Activated CD4-positive, alpha-beta T cell treated with anti-CD3 and anti-CD28 coated beads, Interleukin-2, amount 10 ng/mL, durations not matched to agents 7 days and 5 days (primary cell): ENCODE results near the gene MAMDC4. TPM values are rescaled to one million over a fixed set of nuclear protein-coding genes. Genes with fewer than 3 reads are reported as not detected.
"Not testable (repeated sequence)": the region's sequence is repeated elsewhere in the genome, so short reads cannot be mapped to it uniquely, and the experiment has no call there.

Experiments used
- CTCF ChIA-PET: fragments of 350-600 bp; sonication (Branson Sonifier 250); formaldehyde crosslinking; loops from one replicate; lab custom pipeline; 2021; ENCODE audit warnings: antibody characterized with exemption; lab: Charles Lee
- POLR2A ChIA-PET: fragments of 350-600 bp; sonication (Branson Sonifier 250); formaldehyde crosslinking; loops from one replicate; lab custom pipeline; 2021; ENCODE audit warnings: antibody characterized with exemption; lab: Charles Lee
- DNase-seq: peaks from one replicate; pipeline ENCODE4 v3.0.0-alpha.2; 2020
- H3K27ac Mint-ChIP-seq: one replicate; pipeline ENCODE4 v1.8.0; 2021; ENCODE audit warnings: mild to moderate bottlenecking, moderate library complexity, mixed read lengths
- H3K27me3 Mint-ChIP-seq: one replicate; pipeline ENCODE4 v1.8.0; 2021; ENCODE audit warnings: mixed read lengths
- H3K36me3 Mint-ChIP-seq: one replicate; pipeline ENCODE4 v1.8.0; 2021; ENCODE audit warnings: low read depth, mixed read lengths
- H3K4me1 Mint-ChIP-seq: one replicate; pipeline ENCODE4 v1.8.0; 2021; ENCODE audit warnings: mixed read lengths
- H3K4me3 Mint-ChIP-seq: one replicate; pipeline ENCODE4 v1.8.0; 2021; ENCODE audit warnings: mild to moderate bottlenecking, moderate library complexity, mixed read lengths
- H3K9me3 Mint-ChIP-seq: one replicate; pipeline ENCODE4 v1.8.0; 2021; ENCODE audit warnings: mixed read lengths
- total RNA-seq, 2 experiments: library from RNA; stranded (reverse); gene quantifications; one replicate each; pipeline ENCODE4 v1.2.3, GENCODE V29; 2021

MAMDC4 gene
- total RNA-seq, 2 experiments from 2014 or later, result 12.4 to 14.4 TPM

GRCh38 chr9:136827794-136828473 lies 24.2 kb upstream of the MAMDC4 start:
- CTCF ChIA-PET, result interaction anchor here (1.6 to 3.1 kb wide), 2 partner anchors 14 to 54 kb away, joined by 4 to 19 read pairs; partner anchors contain the start of gene AJM1
- no peak for DNase-seq
- no peak overlapping the region for H3K4me3 Mint-ChIP-seq
- no peak overlapping the region for H3K27ac Mint-ChIP-seq
- POLR2A ChIA-PET, result no interaction called here
- H3K27me3 Mint-ChIP-seq, result no peaks in the 10 kb centered on the region
- no peaks in the 10 kb centered on the region for H3K9me3 Mint-ChIP-seq
- no peaks in the 10 kb centered on the region for H3K4me1 Mint-ChIP-seq
- peaks cover 12% of the 10 kb centered on the region for H3K36me3 Mint-ChIP-seq

GRCh38 chr9:136828474-136829140 lies 23.5 kb upstream of the MAMDC4 start:
- POLR2A ChIA-PET, result no interaction called here
- H3K27ac Mint-ChIP-seq, result no peak overlapping the region

DNA sequence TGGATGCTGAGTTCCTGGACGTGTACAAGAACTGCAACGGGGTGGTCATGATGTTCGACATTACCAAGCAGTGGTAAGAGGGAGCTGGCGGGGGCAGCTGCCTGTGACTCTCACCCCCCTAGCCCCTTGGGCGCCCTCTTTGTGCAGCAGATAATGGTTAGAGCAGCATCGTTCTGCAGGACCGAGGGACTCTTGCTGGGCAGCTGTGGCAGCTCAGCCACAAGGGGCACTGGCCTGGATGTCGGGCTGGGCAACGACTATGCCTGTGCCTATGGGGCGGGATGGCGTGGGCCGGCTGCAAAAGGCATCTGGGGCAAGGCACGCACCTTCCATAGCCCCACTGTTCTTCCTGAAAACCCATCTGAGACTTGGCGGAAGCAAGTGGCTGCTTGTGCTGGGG lies 22.7 kb upstream of the MAMDC4 start:
- no peak overlapping the region for H3K4me3 Mint-ChIP-seq
- CTCF ChIA-PET, result interaction anchor here (0.6 to 3.1 kb wide), 3 partner anchors 13 to 263 kb away, joined by 3 to 19 read pairs (median 5); partner anchors contain the start of gene AJM1
- no peak for DNase-seq
- H3K36me3 Mint-ChIP-seq, result peaks cover 12% of the 10 kb centered on the region
- no peak overlapping the region for H3K27ac Mint-ChIP-seq
- no peaks in the 10 kb centered on the region for H3K27me3 Mint-ChIP-seq
- no peaks in the 10 kb centered on the region for H3K4me1 Mint-ChIP-seq
- POLR2A ChIA-PET, result no interaction called here
- no peaks in the 10 kb centered on the region for H3K9me3 Mint-ChIP-seq

More at GRCh38 chr9:136828474-136829140, 23.5 kb upstream of the MAMDC4 start:
- no peak overlapping the region for H3K4me3 Mint-ChIP-seq
- no peaks in the 10 kb centered on the region for H3K4me1 Mint-ChIP-seq
- DNase-seq, result no peak
- CTCF ChIA-PET, result interaction anchor here (0.6 to 3.1 kb wide), 4 partner anchors 14 to 264 kb away, joined by 3 to 19 read pairs (median 4); partner anchors contain the start of gene AJM1
- peaks cover 12% of the 10 kb centered on the region for H3K36me3 Mint-ChIP-seq
- no peaks in the 10 kb centered on the region for H3K9me3 Mint-ChIP-seq
- no peaks in the 10 kb centered on the region for H3K27me3 Mint-ChIP-seq

DNA sequence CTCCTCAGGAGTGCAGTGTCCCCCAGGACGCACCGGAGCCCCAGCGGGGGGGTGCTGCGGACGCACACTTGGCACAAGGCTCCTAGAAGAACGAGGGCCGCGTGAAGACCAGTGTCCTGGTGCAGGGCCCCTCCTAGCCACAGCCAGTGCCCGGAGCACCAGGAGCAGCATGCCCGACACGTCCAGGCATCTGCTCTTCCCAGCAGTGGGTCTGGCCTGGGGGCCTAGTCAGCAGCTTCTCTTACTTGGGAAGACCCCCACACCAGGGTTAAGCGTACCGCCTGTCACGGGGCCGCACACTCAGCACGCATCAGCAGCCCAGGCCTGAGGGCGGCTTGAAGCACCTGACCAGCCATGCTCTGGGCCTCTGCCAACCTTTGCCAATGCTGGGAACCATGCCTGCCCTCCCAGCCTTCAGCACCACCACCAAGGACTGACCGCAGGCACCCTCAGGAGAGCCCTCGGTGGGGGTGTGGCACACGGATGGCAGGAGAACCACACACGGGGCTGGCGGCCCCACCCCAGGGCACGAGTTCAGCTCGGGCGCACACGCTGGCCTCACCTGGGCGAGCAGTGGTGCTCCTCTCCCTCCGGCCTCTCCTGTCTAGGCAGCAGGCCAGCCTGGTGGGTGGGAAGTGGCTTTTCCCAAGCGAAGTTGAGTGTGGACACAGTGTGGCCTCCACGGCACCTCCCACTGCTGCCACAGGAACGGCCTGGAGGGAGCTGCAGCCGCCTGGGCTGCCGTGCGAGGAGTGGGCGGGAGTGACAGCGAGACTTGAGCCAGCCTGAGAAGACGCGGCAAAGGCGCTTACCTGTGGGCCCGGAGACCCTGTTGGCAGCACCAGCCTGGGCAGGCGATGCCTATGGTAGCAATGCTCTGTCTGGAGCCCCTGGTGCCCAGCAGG lies 21.9 kb upstream of the MAMDC4 start:
- no peak overlapping the region for H3K27ac Mint-ChIP-seq
- POLR2A ChIA-PET, result no interaction called here
- CTCF ChIA-PET, result interaction anchor here (3.1 kb wide), 1 partner anchor 12 kb away, joined by 19 read pairs; the partner anchor contains the start of gene AJM1

DNA sequence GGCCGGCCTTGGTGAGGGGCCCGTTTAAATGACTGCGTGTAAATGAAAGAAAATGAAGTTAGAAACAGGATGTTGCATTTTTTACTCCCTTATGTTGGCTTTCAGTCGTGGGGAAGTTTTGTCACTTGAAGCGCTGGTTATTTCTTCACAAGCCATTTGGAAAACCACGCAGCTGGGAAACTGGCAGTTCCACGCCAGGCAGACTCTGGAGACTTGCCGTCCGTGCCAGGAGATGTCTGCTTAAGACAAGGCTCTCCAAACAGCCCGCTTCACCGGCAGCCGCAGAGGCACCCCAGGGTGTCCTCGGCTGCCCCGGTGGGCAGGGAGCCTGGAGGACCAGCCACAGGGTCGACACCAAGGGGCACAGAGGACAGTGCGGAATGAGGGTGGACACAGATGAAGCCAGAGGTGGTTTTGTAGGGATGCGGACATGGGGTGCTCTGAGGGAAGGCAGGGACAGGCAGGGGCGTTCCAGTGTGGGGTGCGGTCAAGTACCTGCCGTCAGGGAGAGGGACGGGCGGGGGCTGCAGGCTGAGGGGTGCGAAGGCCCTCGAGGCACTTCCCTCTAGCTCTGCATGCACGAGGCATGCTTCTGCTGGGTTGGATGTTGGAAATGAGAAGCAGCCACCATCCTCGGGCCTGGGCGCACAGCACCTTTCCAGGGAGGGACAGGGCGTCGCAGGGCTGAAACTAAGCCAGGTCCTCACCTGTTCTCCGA lies 21.0 kb upstream of the MAMDC4 start:
- DNase-seq, result no peak
- ChIA-PET POLR2A (no interaction called here), CTCF (interaction anchor here (1.7 kb wide), 1 partner anchor 11 kb away, joined by 6 read pairs; the partner anchor contains the start of gene AJM1)
- H3K27me3 Mint-ChIP-seq, result no peaks in the 10 kb centered on the region
- no peaks in the 10 kb centered on the region for H3K9me3 Mint-ChIP-seq
- H3K36me3 Mint-ChIP-seq, result peaks cover 8% of the 10 kb centered on the region
- no peak overlapping the region for H3K27ac Mint-ChIP-seq
- H3K4me1 Mint-ChIP-seq, result no peaks in the 10 kb centered on the region
- no peak overlapping the region for H3K4me3 Mint-ChIP-seq

More for the DNA sequence above, 21.9 kb upstream of the MAMDC4 start:
- no peak overlapping the region for H3K4me3 Mint-ChIP-seq
- H3K4me1 Mint-ChIP-seq, result no peaks in the 10 kb centered on the region
- no peaks in the 10 kb centered on the region for H3K9me3 Mint-ChIP-seq
- peaks cover 12% of the 10 kb centered on the region for H3K36me3 Mint-ChIP-seq
- no peak for DNase-seq
- H3K27me3 Mint-ChIP-seq, result no peaks in the 10 kb centered on the region

DNA sequence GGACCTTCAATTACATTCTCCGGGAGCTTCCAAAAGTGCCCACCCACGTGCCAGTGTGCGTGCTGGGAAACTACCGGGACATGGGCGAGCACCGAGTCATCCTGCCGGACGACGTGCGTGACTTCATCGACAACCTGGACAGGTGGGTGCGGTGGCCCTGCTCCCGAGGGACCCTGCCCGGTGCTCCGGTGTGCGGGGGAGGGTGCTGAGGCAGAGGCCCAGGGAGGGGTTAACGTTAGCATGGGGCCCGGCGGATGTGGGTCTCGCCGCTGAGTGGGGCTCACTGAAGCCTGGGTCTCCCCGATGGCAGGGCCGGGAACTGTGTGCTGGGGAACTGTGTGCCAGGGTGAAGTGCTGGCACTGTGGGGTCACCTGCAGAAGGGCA lies 20.4 kb upstream of the MAMDC4 start:
- H3K27ac Mint-ChIP-seq, result no peak overlapping the region
- H3K27me3 Mint-ChIP-seq, result no peaks in the 10 kb centered on the region
- no peaks in the 10 kb centered on the region for H3K4me1 Mint-ChIP-seq
- H3K36me3 Mint-ChIP-seq, result peaks cover 8% of the 10 kb centered on the region
- CTCF ChIA-PET, result interaction anchor here (1.7 kb wide), 1 partner anchor 11 kb away, joined by 6 read pairs; the partner anchor contains the start of gene AJM1
- no peaks in the 10 kb centered on the region for H3K9me3 Mint-ChIP-seq
- POLR2A ChIA-PET, result no interaction called here
- no peak overlapping the region for H3K4me3 Mint-ChIP-seq
- DNase-seq, result no peak

DNA sequence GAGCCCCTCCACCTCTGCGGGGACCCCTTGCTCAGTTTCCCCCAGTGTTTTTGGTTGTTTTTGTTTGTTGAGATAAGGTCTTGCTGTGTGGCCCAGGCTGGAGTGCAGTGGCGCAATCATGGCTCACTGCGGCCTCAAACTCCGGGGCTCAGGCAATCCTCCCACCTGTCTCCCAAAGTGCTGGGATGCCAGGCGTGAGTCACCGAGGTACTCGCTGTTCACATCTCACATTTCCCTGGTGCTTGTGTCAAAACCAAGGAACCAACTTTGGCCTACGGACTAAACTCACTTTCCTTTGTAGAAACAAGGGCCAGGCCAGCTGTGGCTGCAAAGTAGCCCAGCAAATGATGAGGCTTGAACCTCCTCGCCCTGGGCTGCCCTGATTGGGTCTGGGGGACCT lies 19.6 kb upstream of the MAMDC4 start:
- CTCF ChIA-PET, result interaction anchor here (0.6 to 1.7 kb wide), 3 partner anchors 10 to 238 kb away, joined by 3 to 6 read pairs (median 3); partner anchors contain the start of genes AJM1 and SAPCD2
- no peak overlapping the region for H3K27ac Mint-ChIP-seq
- POLR2A ChIA-PET, result no interaction called here
- H3K4me1 Mint-ChIP-seq, result no peaks in the 10 kb centered on the region
- no peaks in the 10 kb centered on the region for H3K27me3 Mint-ChIP-seq
- no peak for DNase-seq
- no peak overlapping the region for H3K4me3 Mint-ChIP-seq
- H3K36me3 Mint-ChIP-seq, result peaks cover 8% of the 10 kb centered on the region
- no peaks in the 10 kb centered on the region for H3K9me3 Mint-ChIP-seq

DNA sequence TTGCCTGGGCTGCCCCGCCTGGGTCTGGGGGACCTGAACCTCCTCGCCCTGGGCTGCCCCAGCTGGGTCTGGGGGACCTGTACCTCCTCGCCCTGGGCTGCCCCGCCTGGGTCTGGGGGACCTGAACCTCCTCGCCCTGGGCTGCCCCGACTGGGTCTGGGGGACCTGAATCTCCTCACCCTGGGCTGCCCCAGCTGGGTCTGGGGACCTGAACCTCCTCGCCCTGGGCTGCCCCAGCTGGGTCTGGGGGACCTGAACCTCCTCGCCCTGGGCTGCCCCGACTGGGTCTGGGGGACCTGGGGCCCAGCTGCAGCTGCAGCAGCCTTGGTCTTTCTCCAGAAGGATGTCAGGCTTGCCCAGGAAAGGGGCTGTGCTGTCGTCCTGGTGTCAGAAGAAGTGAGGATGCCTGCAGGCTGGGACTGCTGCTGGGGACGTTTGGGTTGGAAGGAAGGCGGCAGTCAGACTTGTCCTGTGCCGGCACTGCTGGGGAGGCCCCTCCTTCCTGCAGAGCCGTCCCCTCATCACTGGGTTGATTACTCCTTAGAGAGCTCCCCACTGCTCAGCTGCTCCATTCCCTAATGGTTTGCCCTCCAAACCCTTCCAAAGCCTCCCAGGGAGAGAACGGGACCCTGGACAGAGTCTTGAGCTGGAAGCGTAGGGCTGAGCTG lies 18.6 kb upstream of the MAMDC4 start:
- H3K4me1 Mint-ChIP-seq, H3K9me3 Mint-ChIP-seq, POLR2A ChIA-PET, H3K27me3 Mint-ChIP-seq, H3K36me3 Mint-ChIP-seq, H3K27ac Mint-ChIP-seq, H3K4me3 Mint-ChIP-seq, DNase-seq: not testable (repeated sequence)
- CTCF ChIA-PET, result interaction anchor here (0.6 to 1.0 kb wide), 3 partner anchors 9 to 237 kb away, joined by 3 read pairs; partner anchors contain the start of genes AJM1 and SAPCD2

DNA sequence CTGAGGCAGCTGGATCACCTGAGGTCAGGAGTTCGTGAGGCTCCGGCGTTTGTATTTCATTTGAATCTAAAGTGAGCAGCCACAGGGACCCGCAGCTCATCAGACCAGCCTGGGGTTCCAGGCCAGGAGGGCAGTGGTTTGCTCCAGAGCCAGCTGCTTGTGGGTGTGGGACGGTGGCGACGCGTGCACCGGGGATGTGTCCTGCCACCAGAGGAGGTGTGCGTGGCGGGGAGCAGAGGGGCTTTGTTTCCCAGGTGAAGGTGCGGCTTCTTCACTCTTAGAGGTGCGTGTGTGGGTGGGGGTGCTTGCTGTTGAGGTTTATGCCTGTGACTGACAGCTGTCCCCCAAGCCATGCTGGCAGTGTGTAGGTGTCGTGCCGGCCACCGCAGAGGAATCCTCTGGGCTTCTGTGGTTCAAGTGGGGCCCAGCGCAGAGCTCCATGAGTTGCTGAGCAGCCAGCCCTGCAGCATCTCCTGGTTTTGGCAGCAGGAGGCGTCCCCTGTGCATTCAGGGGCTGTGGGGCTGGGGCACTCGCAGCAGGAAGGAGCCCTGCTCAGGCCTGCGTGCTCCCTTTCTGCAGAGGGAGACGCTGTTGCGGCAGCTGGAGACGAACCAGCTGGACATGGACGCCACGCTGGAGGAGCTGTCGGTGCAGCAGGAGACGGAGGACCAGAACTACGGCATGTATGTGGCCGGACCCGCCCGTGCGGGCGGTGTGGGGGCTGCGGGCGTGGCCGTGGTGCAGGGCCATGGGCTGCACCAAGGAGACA lies 16.8 kb upstream of the MAMDC4 start:
- no peak for DNase-seq
- no peaks in the 10 kb centered on the region for H3K4me1 Mint-ChIP-seq
- no peak overlapping the region for H3K4me3 Mint-ChIP-seq
- no peak overlapping the region for H3K27ac Mint-ChIP-seq
- H3K36me3 Mint-ChIP-seq, result peaks cover 11% of the 10 kb centered on the region
- H3K9me3 Mint-ChIP-seq, result no peaks in the 10 kb centered on the region
- POLR2A ChIA-PET, result interaction anchor here (0.7 kb wide), 1 partner anchor 16 kb away, joined by 3 read pairs; no protein-coding TSS in a partner anchor
- CTCF ChIA-PET, result interaction anchor here (1.0 to 1.5 kb wide), 2 partner anchors 12 to 15 kb away, joined by 3 to 4 read pairs; no protein-coding TSS in a partner anchor
- no peaks in the 10 kb centered on the region for H3K27me3 Mint-ChIP-seq

- H3K27me3 Mint-ChIP-seq, result no peaks in the 10 kb centered on the region
- H3K36me3 Mint-ChIP-seq, result peaks cover 10% of the 10 kb centered on the region
- no peak overlapping the region for H3K4me3 Mint-ChIP-seq
- CTCF ChIA-PET, result interaction anchor here (1.0 kb wide), 1 partner anchor 13 kb away, joined by 3 read pairs; no protein-coding TSS in a partner anchor
- no peaks in the 10 kb centered on the region for H3K4me1 Mint-ChIP-seq
- no peaks in the 10 kb centered on the region for H3K9me3 Mint-ChIP-seq
- no peak overlapping the region for H3K27ac Mint-ChIP-seq
- POLR2A ChIA-PET, result interaction anchor here (0.5 kb wide), 1 partner anchor 28 kb away, joined by 3 read pairs; no protein-coding TSS in a partner anchor
- no peak for DNase-seq
Observed at GRCh38 chr9:136835932-136836904, 15.9 kb upstream of the MAMDC4 start.
